WERI-Rb-1 (cell line): ENCODE results near the gene INPP4A.

ENCODE experiments used
- DNase-seq: peaks from one replicate; pipeline ENCODE4 v3.0.0-alpha.2; 2020
- H3K27ac ChIP-seq: fragments of 250-450 bp; sonication (Bioruptor Pico); 2 replicates; pipeline ENCODE4 v1.5.1; 2020; ENCODE audit warnings: mild to moderate bottlenecking, moderate library complexity
- H3K27me3 ChIP-seq: fragments of 250-450 bp; sonication (Bioruptor Pico); 2 replicates; pipeline ENCODE4 v1.5.1; 2021; ENCODE audit warnings: mild to moderate bottlenecking, low read depth, moderate library complexity; ENCODE audit not compliant: insufficient read depth, severe bottlenecking
- H3K36me3 ChIP-seq: fragments of 250-450 bp; sonication (Bioruptor Pico); 2 replicates; pipeline ENCODE4 v1.5.1; 2020; ENCODE audit warnings: mild to moderate bottlenecking, moderate library complexity
- H3K4me3 ChIP-seq: 2 replicates; pipeline ENCODE4 v1.5.1; 2011; ENCODE audit warnings: low read depth, mild to moderate bottlenecking, control low read depth, low read length
- H3K9me3 ChIP-seq: fragments of 250-450 bp; sonication (Bioruptor Pico); 2 replicates; pipeline ENCODE4 v1.5.1; 2021; ENCODE audit warnings: mild to moderate bottlenecking, moderate library complexity; ENCODE audit not compliant: severe bottlenecking
- TF ChIP-seq, protein P1 (sequence below): IDR thresholded peaks from 2 replicates; pipeline ENCODE4 v1.5.1; 2011; ENCODE audit warnings: low read depth, mild to moderate bottlenecking, control low read depth, inconsistent platforms, low read length

Gene INPP4A

DNA sequence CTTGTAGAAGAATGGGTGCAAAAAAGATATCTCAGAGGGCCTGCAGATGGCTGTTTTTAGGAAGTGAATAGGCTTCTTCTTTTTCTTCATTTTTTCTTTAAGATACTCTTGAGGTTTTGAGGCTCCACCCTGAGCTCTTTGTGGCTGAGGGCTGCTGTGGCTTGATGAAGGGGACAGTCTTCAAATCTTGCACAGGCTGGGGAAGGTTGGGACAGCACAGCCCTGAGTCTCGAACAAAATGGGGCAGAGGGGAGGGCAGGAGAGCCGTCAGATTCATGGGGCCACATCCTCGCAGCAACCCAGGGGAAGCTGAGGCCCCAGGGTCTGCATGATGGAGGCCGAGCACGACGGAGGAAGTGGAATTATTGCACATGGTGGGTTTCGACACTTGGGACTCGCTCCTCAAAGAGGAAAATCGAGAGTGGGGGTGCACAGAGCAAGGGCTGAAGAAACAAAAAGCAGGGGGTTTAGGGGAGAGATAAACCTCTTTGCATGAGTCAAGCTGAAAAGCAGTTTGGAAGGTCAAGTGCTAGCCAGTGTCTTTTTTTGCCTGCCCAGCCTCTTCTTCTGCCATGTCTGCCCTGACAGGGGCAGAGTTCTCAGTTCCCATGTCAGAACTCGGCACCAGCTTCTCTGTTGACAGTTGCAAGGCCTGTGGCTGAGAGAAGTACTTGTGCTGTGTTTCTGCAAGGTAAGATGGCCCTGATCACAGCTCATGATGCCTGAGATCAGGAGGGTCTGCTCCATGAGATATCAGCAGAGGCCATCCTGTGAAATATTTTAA is 19.5 kb downstream of the INPP4A start:
- Histone ChIP-seq H3K36me3 (no peaks in the 10 kb centered on the region; the same call in 1 of the 2 replicates), H3K4me3 (no peak overlapping the region), H3K27ac (no peak overlapping the region), H3K27me3 (no peaks in the 10 kb centered on the region), H3K9me3 (no peaks in the 10 kb centered on the region)
- DNase-seq = no peak
- TF ChIP-seq, protein P1, sequence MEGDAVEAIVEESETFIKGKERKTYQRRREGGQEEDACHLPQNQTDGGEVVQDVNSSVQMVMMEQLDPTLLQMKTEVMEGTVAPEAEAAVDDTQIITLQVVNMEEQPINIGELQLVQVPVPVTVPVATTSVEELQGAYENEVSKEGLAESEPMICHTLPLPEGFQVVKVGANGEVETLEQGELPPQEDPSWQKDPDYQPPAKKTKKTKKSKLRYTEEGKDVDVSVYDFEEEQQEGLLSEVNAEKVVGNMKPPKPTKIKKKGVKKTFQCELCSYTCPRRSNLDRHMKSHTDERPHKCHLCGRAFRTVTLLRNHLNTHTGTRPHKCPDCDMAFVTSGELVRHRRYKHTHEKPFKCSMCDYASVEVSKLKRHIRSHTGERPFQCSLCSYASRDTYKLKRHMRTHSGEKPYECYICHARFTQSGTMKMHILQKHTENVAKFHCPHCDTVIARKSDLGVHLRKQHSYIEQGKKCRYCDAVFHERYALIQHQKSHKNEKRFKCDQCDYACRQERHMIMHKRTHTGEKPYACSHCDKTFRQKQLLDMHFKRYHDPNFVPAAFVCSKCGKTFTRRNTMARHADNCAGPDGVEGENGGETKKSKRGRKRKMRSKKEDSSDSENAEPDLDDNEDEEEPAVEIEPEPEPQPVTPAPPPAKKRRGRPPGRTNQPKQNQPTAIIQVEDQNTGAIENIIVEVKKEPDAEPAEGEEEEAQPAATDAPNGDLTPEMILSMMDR = no peak

DNA sequence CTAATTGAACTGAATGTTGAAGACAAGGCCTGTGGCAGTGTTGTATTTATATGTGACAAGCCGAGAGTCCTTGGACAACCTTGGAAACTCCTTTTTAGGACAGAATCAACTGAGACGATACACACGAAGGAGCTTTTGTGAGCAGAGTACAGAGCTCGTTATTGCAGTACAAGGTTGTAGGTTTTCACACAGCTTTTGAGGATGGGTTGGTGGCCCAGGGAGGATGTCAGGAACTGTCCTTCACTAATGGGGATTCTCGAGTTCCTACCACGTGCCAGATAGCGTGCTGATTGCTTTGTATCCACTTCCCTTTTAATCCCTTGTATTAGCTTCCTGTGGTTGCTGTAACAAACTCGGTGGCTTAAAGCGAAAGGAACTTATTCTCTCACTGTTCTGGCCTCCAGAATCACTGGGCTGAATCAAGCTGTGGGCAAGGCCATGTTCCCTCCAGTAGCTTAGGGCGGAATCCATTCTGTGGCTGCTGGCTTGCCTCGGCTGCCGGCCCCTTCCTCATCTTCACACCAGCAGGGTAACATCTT is 20.2 kb downstream of the INPP4A start:
- Histone ChIP-seq H3K4me3 (no peak overlapping the region; the same call in 1 of the 2 replicates), H3K36me3 (no peaks in the 10 kb centered on the region; the same call in 1 of the 2 replicates), H3K27me3 (no peaks in the 10 kb centered on the region), H3K27ac (peak overlapping the region; percentile 51; the same call in 1 of the 2 replicates), H3K9me3 (no peaks in the 10 kb centered on the region)
- TF ChIP-seq, protein P1 = no peak
- DNase-seq = peak; percentile 22

GRCh38 chr2:98465456-98466226 is 21.0 kb downstream of the INPP4A start:
- Histone ChIP-seq H3K27ac (peak overlapping the region; percentile 55), H3K36me3 (no peaks in the 10 kb centered on the region; the same call in 1 of the 2 replicates), H3K4me3 (peak overlapping the region; percentile 20), H3K27me3 (no peaks in the 10 kb centered on the region), H3K9me3 (no peaks in the 10 kb centered on the region)
- TF ChIP-seq, protein P1 = no peak
- peak; percentile 86 for DNase-seq

DNA sequence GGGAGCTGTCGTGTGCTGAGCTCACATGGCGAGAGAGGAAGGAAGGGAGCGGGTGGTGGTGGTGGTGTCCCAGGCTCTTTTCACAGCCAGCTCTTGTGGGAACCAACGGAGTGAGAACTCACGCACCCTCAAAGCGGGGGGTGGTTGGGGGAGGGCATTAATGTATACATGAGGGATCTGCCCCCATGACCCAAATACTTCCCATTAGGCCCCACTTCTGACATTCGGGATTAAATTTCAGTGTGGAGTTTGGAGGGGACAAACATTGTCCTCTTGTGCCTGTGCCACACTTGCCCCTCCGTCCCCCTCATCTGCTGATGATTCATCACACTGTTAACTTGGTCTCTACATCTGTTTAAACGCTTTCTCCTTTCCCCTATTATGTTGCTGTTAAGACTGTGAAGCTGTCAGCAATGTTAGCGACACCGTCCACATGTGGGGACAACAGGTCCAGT is 22.5 kb downstream of the INPP4A start:
- H3K9me3 ChIP-seq = no peaks in the 10 kb centered on the region
- no peak overlapping the region for H3K27ac ChIP-seq
- H3K27me3 ChIP-seq = no peaks in the 10 kb centered on the region
- no peaks in the 10 kb centered on the region; the same call in 1 of the 2 replicates for H3K36me3 ChIP-seq
- TF ChIP-seq, protein P1 = no peak
- DNase-seq = no peak
- H3K4me3 ChIP-seq = no peak overlapping the region

DNA sequence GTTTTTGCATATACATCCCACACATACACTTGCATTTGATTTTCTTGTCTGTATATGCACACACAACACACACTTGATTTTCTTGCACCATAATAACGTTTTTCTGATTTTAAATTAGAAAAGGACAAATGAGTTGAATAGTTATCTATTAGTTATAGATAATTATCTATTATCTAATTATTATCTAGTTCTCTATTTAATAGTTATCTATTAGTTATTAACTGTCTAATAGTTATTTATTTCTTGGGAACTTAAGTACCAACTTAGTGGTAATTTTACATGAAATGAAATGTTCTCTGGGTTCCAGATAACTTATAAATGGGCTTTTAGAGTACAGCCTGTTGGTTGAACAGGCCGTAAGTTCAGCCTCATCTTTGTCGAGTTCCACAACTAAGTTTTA is 23.0 kb downstream of the INPP4A start:
- Histone ChIP-seq H3K4me3 (no peak overlapping the region), H3K27ac (no peak overlapping the region), H3K9me3 (no peaks in the 10 kb centered on the region), H3K27me3 (no peaks in the 10 kb centered on the region), H3K36me3 (no peaks in the 10 kb centered on the region; the same call in 1 of the 2 replicates)
- TF ChIP-seq, protein P1 = no peak
- DNase-seq = no peak
